DOHH2 (cell line): ENCODE data around the gene JADE3.

Experiments used
- EZH2phosphoT487 ChIP-seq: fragments of 200-600 bp; sonication (generic); IDR thresholded peaks from 2 replicates; pipeline ENCODE4 v1.6.1; 2017; ENCODE audit warnings: borderline replicate concordance, mild to moderate bottlenecking, antibody characterized with exemption, low read length, moderate library complexity, mixed read lengths
- TF ChIP-seq, protein P1 (sequence below): fragments of 200-600 bp; sonication (generic); IDR thresholded peaks from one replicate; pipeline ENCODE4 v1.5.1; 2014; ENCODE audit warnings: antibody characterized with exemption, mild to moderate bottlenecking, low read depth, low read length; ENCODE audit not compliant: poor library complexity, severe bottlenecking

GRCh38 chrX:46989548-46989947, 77.3 kb downstream of the JADE3 start:
- TF ChIP-seq, protein P1, sequence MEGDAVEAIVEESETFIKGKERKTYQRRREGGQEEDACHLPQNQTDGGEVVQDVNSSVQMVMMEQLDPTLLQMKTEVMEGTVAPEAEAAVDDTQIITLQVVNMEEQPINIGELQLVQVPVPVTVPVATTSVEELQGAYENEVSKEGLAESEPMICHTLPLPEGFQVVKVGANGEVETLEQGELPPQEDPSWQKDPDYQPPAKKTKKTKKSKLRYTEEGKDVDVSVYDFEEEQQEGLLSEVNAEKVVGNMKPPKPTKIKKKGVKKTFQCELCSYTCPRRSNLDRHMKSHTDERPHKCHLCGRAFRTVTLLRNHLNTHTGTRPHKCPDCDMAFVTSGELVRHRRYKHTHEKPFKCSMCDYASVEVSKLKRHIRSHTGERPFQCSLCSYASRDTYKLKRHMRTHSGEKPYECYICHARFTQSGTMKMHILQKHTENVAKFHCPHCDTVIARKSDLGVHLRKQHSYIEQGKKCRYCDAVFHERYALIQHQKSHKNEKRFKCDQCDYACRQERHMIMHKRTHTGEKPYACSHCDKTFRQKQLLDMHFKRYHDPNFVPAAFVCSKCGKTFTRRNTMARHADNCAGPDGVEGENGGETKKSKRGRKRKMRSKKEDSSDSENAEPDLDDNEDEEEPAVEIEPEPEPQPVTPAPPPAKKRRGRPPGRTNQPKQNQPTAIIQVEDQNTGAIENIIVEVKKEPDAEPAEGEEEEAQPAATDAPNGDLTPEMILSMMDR = no peak
- no peak for TF ChIP-seq EZH2phosphoT487
